Pancreas (tissue), 10 donors: ENCODE data around the gene RFT1. TPM values are rescaled to one million over a fixed set of nuclear protein-coding genes. Genes with fewer than 3 reads are reported as not detected.

Experiments used
- ATAC-seq, 4 donors: fragments of 200-7000 bp; cut with Tn5 transposase; one replicate each; pipeline versions ENCODE4 v1.8.0 to v1.9.1; 2020; ENCODE audit warnings: mild to moderate bottlenecking in 4 of 4, moderate library complexity in 4 of 4
- DNase-seq, 6 donors: peaks; one replicate each; pipeline ENCODE4 v3.0.0-alpha.2; 2020
- FAIRE-seq: peaks from 2 replicates; lab custom pipeline; 2012; peaks lifted over from hg19 to GRCh38; lab: Jason Lieb, UNC
- H3K27ac ChIP-seq, 4 donors: fragments of 200-600 bp; sonication (generic); 1 replicate in 3 of 4; 2 replicates in 1 of 4; pipeline versions ENCODE4 v1.5.0 to v1.8.0; 2020
- H3K27me3 ChIP-seq, 4 donors: fragments of 200-600 bp; one replicate each; pipeline ENCODE4 v1.8.0; 2021
- H3K36me3 ChIP-seq, 3 donors: fragments of 200-600 bp; sonication (generic) in 1 of 3; one replicate each; pipeline versions ENCODE4 v1.5.0 to v1.8.0; 2020 to 2021
- H3K4me1 ChIP-seq, 3 donors: fragments of 200-600 bp; one replicate each; pipeline ENCODE4 v1.8.0; 2021
- H3K4me3 ChIP-seq, 4 donors: fragments of 200-600 bp; sonication (generic) in 2 of 4; one replicate each; pipeline versions ENCODE4 v1.5.0 to v1.8.0; 2020 to 2021
- H3K9me3 ChIP-seq, 4 donors: fragments of 200-600 bp; one replicate each; pipeline ENCODE4 v1.8.0; 2021
- CTCF ChIP-seq, 4 donors: fragments of 200-600 bp; sonication (generic) in 3 of 4; IDR thresholded peaks; one replicate each; pipeline versions ENCODE4 v1.5.0 to v1.8.0; 2021; ENCODE audit warnings: antibody characterized with exemption in 4 of 4
- WGBS, 2 donors: extraction: QIAGEN DNeasy Blood & Tissue Kit; methylation state at CpG; one replicate each; pipeline ENCODE4 v1.1.7; 2013; 5-methylcytosine and 5-hydroxymethylcytosine counted together
- intact Hi-C, 3 donors: fragments of 100-400 bp; cut with DNase I; formaldehyde crosslinking; loops; one replicate each; pipeline versions ENCODE4 v1.11.1 to v1.14.2; 2022
- polyA plus RNA-seq, 2 donors: library from polyadenylated mRNA; stranded (reverse); fragments of 200-250 nt; gene quantifications; one replicate each; pipeline ENCODE4 v1.2.3, GENCODE V29; 2013
- total RNA-seq, 6 donors: library from RNA; stranded (reverse); fragmentation: NEBNext Ultra II Directional in 4 of 6; extraction: Animal tissue kit (Norgen Biotek cat#: 25700) in 4 of 6; gene quantifications; one replicate each; pipeline versions ENCODE4 v1.2.1 to v1.2.4, GENCODE V29; 2021 to 2023
- donor health status: healthy with polysubstance abuse.
- donor health status: DM: no; HTN: no; CAD: no; lungs with moderate emphysema.
- donor health status: DM: no; HTN: no; CAD: no.
- donor health status: control.
- donor health status: control.
- donor health status: Bipolar disorder and iron deficiency.
- donor health status: DM: yes; HTN: yes; CAD: no.
- donor health status: DM: no; HTN: no; CAD: no.
- donor health status: DM: no; HTN: no; CAD: no.
- donor health status: DM: yes; HTN: yes; CAD: no.

RFT1 gene
- total and polyA plus RNA-seq, 8 donors: 6.9 to 20.4 (median 15.0) TPM

GRCh38 chr3:53158765-53159155 is 28.5 kb upstream of the RFT1 start:
- H3K4me1 ChIP-seq: peaks cover 55 to 64% (median 59%) of the 10 kb centered on the region in 3 donors

GRCh38 chr3:53157974-53158580 is 27.8 kb upstream of the RFT1 start:
- TF ChIP-seq CTCF (IDR thresholded peaks at IDR 0.05): no peak
- Histone ChIP-seq H3K27me3 (no peaks in the 10 kb centered on the region), H3K9me3 (no peaks in the 10 kb centered on the region), H3K36me3 (no peaks in the 10 kb centered on the region), H3K4me1 (peaks cover 55 to 67% (median 65%) of the 10 kb centered on the region in 3 donors), H3K27ac (peak overlapping the region in 3 of 4 donors; percentile 14 to 85 (median 37)), H3K4me3 (no peak overlapping the region)
- WGBS, 2 donors: 37 to 41% methylated on average over 3 of the region's 3 CpGs
- ATAC-seq (no peak), DNase-seq (peak in 4 of 6 donors; percentile 46 to 67 (median 51)), FAIRE-seq (no peak)
- intact Hi-C loops: no loop called here

More at GRCh38 chr3:53158765-53159155, 28.5 kb upstream of the RFT1 start:
- Histone ChIP-seq H3K27me3 (no peaks in the 10 kb centered on the region), H3K27ac (peak overlapping the region; percentile 46 to 90 (median 67)), H3K4me3 (no peak overlapping the region), H3K9me3 (no peaks in the 10 kb centered on the region), H3K36me3 (no peaks in the 10 kb centered on the region)
- peak in 1 of 6 donors; percentile 13 for DNase-seq
- no peak for TF ChIP-seq CTCF (IDR thresholded peaks at IDR 0.05)
- WGBS, 2 donors: 79 to 86% methylated on average over 2 of the region's 2 CpGs
- ATAC-seq: no peak
- FAIRE-seq: no peak
- intact Hi-C loops: no loop called here

- intact Hi-C loops: no loop called here
- TF ChIP-seq CTCF (IDR thresholded peaks at IDR 0.05): no peak
- WGBS, 2 donors: 10 to 22% methylated on average over 21 to 36 of the region's 36 CpGs
- Histone ChIP-seq H3K27ac (peak overlapping the region in 3 of 4 donors; percentile 49 to 85 (median 73)), H3K27me3 (no peaks in the 10 kb centered on the region), H3K9me3 (no peaks in the 10 kb centered on the region), H3K4me3 (no peak overlapping the region), H3K36me3 (no peaks in the 10 kb centered on the region), H3K4me1 (peaks cover 69 to 79% (median 78%) of the 10 kb centered on the region in 3 donors)
- ATAC-seq: no peak
- no peak for FAIRE-seq
- peak in 3 of 6 donors; percentile 34 to 62 (median 48) for DNase-seq
Observed at GRCh38 chr3:53156368-53156834, 26.2 kb upstream of the RFT1 start.

- ATAC-seq (peak; percentile 63 to 76 (median 70)), FAIRE-seq (no peak), DNase-seq (peak; percentile 79 to 94 (median 92))
- no peaks in the 10 kb centered on the region for H3K27me3 ChIP-seq
- intact Hi-C loops: no loop called here
- no peak for TF ChIP-seq CTCF (IDR thresholded peaks at IDR 0.05)
- H3K4me3 ChIP-seq: no peak overlapping the region
- H3K27ac ChIP-seq: peak overlapping the region; percentile 49 to 85 (median 66)
- no peaks in the 10 kb centered on the region for H3K9me3 ChIP-seq
- H3K4me1 ChIP-seq: peaks cover 75 to 85% (median 84%) of the 10 kb centered on the region in 3 donors
- H3K36me3 ChIP-seq: no peaks in the 10 kb centered on the region
- 16 to 20% methylated on average over 6 of the region's 6 CpGs for WGBS, 2 donors
Observed at GRCh38 chr3:53155760-53156159, 25.5 kb upstream of the RFT1 start.

- no peak for TF ChIP-seq CTCF (IDR thresholded peaks at IDR 0.05)
- H3K27me3 ChIP-seq: no peaks in the 10 kb centered on the region
- ATAC-seq (peak in 1 of 4 donors; percentile 2), FAIRE-seq (no peak), DNase-seq (peak in 3 of 6 donors; percentile 33 to 67 (median 63))
- H3K27ac ChIP-seq: peak overlapping the region; percentile 49 to 85 (median 66)
- no peak overlapping the region for H3K4me3 ChIP-seq
- WGBS, 2 donors: 32 to 38% methylated on average over 4 of the region's 4 CpGs
- H3K36me3 ChIP-seq: no peaks in the 10 kb centered on the region
- no peaks in the 10 kb centered on the region for H3K9me3 ChIP-seq
- intact Hi-C loops: no loop called here
- peaks cover 78 to 87% (median 86%) of the 10 kb centered on the region in 3 donors for H3K4me1 ChIP-seq
Observed at GRCh38 chr3:53154881-53155285, 24.6 kb upstream of the RFT1 start.
